GM21786 (cell line): Measurements from ENCODE around the gene BARX2.

Source experiments
- ATAC-seq: cut with Tn5 transposase; IDR thresholded peaks from one replicate; pipeline ENCODE4 v1.9.1; 2021; ENCODE audit not compliant: unreplicated experiment

Gene BARX2

DNA sequence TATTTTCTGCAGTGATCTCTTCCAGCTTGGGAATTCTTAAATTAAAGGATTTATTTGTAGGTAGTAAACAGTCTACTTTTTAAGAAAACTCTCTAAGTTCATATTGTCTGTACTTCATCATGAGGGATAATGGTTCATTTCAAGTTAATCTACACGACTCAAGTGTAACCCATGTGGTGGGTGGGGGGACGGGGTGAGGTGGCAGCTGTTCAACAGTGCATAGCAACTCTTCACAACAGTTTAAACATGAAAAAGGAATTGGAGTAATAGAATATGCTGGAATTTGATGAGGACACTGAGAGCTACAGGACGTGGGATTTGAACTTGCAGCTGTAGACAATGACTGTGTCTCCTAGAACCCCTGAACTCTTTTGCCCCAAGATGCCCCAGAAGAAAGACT, 20.8 kb downstream of the BARX2 start:
- no peak for ATAC-seq

DNA sequence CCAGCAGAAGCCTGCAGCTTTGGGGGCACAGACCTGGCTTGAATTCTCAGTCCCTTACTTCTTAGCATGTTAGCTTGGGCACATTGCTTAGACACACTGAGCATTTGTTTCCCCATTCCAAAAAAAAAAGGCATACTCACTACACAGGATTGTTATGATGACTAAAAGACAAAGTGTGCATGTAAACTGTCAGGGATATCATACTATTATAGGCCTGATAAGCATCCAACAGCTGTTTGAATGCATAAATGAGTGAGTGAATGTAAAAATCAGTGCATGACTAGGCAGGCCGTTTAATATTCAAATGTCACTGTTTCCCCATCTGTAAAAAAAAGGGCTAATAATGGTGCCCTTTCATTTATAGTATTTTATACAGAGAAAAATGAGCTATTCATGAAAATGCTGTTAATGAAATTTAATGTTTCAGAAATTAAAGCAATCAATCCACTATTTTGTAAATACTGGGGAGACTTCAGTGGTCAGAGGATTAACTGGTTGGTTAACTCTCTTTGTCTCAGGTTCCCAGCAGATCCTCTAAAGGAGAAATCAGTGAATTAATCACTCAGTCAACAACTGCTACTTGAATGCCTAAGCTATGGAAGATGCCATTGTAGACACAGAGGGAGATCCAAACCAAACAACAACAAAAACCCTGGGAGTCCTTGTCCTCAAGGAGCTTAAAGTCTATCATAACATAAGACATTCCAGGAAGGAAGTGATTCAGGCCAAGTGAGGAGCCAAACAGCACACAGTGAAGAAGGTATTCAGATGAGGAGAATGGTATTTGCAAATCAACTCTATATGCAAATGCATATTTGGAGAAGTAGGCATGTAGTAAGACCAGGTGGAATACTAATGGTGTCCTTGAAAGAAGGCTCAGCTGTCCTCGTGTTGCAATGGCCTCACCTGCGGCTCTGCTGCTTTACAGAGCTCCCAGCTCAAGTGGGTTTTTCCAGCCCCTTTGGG, 26.8 kb downstream of the BARX2 start:
- no peak for ATAC-seq

DNA sequence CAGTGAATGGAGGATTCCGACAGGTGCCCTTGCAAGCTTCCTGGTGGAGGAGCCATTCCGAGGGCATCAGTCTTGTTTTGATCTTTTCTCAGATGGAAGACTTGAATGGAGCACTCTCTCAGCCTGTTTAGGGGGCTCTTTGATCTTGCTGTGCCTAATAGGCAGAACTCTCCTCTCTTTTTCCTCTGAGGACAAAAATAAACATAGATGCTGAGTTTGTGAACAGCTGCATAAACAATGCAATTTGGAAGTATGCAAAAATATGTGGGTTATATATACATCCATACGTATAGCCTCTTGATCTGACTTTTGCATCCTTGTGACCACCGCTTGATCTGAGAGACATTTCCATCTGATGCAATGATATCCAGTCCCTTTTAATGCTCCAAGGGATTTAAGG, 29.1 kb downstream of the BARX2 start:
- ATAC-seq: no peak

DNA sequence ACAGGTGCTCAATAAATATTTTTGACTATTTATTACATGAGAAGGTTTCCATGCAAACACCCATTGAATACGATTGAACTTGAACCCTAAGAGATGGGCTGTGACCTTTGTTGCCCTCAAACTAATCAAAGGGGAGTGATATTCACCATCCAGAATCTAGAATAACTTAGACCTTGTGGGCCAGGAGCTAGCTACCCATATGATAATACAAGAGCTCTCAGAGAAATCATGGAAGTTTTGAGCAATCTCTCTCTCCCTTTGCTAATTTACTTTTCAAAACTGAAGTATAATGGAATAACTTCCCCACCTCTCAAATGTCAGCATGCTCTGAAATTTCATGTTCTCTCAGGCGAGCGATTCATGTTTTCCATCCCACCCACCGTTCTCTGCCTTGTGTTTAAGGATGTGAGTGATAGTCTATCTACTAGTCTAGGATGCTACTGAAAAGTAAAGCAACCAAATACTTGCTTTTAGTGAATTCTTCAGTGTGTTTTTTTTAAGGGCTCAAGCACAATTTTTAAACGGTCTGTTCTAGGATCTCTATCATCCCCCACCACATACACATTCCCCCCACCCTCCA, 33.3 kb downstream of the BARX2 start:
- ATAC-seq: no peak

DNA sequence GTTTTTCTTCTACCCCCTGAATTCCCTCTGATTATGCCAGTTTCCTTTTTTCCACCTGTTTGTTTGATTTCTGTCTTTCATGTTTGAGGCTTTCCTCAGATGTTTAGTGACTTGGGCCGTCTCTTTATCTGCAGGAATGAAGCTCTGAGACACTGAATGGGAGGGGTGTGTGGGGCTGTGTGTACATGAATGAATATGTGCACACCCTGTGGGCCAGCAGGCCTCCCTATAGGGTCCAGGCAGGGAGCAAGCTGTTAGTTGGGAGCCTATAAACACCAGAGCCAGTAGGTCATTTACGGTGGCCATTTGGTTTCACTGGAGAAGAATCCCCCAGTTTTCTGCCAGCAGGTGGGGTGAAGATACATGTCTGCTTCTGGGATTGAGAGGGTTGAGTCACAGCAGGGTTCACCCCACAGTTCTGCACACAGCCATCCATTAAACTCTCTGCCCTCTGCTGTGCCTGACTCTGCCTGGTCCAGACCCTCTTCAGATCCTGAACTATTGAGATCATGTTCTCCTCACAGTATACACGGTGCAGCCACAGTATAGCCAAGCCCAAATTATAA, 34.8 kb downstream of the BARX2 start:
- no peak for ATAC-seq

DNA sequence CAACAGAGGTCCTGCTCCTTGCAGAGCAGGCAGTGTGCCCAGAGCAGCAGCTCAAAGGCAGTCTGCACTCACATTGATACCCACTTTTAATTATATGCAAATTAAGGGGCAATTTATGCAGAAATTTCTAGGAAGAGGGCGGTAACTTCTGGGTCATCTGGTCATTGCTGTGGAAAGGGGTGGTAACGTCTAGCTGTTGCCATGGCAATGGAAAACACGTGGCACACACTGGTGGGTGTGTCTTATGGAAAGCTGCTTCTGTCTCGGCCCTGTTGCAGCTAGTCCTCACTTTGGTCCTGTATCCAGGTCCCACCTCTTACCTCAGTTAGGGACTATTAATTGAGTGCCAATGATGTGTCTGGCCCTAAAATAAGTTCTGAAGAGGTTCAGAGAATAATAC, 36.8 kb downstream of the BARX2 start:
- no peak for ATAC-seq

DNA sequence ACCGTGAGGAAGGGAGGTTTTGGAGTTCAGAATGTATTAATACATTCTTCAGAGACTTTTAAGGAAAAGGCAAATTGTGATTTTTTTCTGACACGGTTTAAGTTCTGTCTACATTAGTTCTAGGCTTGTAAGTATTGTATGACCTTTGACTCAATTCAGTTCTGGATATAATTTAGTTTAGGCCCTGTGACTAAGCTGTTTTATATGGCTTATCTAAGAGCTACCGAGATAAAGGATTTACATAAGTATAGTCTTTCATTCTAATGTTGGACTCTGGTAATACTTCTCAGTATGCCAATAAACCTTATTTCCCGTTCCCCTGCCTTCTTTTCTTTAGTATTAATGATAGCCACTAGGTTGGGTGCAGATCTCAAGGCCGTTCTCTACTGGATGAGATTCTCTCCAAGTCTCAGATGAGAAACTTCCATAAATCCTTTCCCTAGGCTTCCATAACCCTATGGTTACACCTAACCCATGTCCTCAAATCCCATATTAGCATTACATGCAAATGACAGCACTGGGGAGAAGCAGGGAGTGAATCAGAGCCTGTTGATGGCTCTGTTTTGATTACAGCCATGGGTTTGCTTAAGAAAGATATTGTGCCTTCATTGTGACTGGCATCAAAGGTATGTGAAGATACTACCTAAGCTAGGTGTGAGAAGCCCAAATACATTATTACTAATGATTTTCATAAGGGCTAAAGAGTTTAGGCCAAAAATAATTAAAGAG, 38.7 kb downstream of the BARX2 start:
- ATAC-seq: no peak

DNA sequence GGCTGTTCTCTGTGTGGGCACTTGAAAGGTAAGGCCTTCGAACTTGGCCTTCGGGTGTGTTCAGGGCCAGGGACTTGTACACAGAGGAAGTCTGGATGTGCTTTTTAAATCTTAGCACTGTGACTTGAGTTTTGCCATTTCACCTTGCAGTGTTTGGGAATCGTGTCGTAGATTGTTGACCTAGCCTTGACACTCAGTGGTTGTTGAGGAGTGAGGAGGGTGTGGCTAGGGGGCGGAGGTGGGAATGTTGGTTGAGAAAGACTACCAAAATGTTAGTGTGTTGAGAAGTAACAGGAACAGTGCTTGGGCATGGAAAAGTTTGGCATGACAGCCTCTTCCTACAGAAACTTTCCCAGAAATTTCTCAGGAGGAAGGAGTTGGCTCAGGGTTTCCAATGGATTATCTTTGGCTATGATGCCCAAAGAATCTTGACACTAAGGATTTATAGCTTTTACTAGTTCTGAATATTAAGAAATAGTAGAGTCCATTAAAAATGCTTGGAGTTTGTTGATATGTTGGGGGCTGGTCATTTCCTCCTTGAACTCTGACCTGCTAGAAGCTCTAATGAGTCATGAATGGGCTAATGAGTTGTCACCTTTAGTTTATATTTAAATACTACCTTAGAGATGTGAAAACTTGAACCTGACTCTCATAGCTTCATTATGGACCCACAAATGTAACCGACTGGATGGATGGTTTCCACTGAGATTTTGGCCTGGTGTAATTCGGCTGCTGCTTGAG, 40.6 kb downstream of the BARX2 start:
- ATAC-seq: no peak

DNA sequence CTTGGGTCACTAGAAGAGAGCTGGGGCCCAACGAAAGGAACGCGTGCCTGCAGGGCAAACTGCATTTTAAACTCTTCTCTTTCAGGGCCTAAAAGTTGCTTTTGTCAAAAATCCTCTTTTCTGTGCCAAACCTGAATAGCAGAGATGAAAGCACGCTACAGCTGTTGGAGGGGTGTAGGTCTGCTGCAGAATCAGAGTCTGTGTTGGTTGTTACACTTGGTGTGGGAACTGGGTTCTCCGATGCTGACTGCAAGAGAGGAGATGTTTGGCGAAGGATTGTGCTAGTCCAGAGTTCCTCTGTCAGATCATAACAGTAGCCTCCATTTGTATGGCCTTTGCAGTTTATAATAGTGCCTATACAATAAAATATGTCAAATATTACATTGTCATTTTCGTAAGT, 41.8 kb downstream of the BARX2 start:
- ATAC-seq: no peak

DNA sequence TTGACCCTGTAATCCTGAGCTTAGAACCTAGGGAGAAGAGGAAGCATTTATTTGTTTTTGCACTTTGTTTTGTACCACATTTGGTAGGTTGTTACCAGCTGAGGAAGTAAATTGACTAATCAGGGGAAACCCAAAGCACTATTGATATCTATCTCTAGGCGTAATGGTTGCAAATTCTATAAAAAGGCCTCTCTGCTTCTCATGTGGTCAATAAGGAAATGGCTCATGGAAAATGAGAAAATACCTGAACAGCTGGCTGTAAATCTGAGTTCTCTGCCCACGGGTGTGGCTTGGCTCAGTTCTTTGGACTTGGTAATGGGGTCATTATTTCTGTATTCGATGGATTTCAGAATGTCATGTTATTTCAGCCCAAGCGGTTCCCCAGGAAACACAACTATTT, 42.4 kb downstream of the BARX2 start:
- ATAC-seq: peak; percentile 57

DNA sequence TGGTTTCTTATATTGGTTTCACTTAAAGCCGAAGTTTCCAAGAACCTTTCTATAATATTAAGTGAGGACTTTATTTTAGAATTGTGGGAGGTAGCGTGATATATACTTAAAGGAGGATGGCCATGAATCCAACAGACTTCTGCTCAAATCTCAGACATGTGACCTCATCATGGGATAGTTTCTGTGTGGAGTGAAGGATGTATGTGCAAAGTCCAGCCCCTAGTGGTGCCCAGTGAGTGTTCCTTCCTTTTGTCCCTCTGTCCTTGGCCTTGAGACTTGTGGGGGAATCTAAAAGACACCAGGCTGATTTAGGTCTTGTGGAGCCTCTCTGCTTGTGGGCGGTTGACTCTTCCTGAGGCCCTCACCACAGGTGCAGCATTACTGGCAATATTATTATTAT, 43.7 kb downstream of the BARX2 start:
- ATAC-seq: no peak

DNA sequence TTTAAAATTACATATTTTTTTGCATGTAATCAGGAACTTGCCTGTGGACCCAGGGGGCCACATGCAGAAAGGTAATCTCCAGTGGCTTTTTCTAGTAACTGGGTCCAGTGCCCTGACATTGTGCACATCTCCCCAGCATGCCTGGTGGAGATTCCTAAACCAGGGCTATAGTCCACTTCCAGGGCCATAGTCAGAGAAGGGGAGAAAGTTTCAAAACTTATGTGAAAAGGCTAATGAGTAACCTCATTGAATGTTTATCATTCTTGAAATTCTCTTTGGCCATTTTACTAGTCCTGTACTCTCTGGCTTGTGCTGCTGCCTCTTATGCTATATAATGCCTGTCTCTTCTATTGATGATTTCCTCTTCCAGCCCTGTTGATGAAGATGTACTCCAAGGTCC, 47.8 kb downstream of the BARX2 start:
- ATAC-seq: no peak

DNA sequence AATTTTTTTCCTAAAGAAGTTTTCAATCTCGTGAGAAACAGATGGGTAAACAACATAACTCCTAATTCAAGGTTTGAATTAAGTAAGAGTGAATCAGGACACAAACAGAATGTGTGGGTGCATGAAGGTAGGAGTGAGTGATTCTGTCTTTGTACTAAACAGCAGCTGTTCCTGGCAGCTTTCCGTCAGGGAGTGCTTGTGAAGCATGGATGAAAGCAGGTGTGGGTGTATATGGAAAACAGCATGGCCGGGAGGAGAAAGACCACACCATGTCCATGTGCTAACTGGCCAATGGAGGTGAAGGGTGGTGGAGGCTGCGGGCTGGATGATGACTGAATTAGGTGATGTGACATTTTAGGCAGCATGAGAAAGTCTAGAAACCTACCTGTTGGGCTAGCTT, 49.6 kb downstream of the BARX2 start:
- ATAC-seq: no peak

DNA sequence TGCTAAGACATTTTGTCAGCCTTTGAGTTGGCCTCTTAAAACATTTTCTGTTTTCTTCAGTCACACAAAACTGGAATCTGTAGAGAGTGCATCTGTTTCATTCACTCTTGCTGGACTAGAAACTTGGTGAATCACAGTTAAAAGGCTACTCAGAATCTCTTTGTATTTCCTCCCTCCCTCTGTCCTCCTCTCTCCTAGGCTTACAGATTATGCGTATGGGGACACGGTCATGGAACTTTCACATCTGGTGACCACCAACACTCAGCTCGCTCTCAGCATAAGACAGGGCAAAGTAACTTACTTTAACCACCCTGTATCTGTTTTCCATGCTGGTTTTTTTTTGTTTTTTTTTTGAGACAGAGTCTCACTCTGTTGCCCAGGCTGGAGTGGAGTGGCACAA, 50.4 kb downstream of the BARX2 start:
- ATAC-seq: no peak

DNA sequence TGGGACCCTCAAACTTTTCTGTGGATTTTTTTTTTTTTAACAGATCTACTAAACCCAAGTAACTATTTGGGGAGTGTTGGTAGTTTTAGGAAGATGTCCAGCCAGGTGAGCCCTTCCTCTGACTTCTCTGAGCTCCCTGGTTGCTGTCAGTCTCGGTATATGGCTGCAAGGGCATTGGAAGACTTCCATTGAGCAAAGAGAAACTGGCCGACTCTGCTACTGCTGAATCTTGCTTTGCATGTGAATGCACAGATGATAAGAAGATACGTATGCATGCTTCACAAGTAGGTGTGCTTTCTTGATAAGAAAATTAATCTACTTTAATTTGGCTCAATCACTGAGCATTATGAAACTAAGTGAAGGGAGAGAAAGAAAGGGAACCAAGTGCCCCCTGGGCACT, 51.1 kb downstream of the BARX2 start:
- ATAC-seq: no peak

DNA sequence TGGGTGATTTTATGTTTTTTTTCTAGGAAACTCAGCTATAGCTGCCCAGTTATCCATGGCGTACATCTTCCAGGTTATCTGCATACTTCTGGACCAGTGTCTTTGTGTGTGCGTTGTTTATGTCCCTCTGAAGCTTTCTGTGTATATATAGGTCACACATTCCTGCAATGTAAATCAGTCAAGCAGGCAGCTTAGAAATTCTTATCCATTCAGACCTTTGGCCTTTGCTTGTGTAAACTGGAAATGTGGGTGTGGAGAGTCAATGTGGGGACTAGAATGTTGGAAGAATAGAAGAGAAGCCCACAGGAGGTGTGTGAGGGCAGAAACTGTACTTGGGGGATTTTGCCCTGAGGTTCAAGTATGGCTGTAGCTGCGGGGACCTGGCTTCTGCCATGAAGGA, 51.7 kb downstream of the BARX2 start:
- no peak for ATAC-seq

DNA sequence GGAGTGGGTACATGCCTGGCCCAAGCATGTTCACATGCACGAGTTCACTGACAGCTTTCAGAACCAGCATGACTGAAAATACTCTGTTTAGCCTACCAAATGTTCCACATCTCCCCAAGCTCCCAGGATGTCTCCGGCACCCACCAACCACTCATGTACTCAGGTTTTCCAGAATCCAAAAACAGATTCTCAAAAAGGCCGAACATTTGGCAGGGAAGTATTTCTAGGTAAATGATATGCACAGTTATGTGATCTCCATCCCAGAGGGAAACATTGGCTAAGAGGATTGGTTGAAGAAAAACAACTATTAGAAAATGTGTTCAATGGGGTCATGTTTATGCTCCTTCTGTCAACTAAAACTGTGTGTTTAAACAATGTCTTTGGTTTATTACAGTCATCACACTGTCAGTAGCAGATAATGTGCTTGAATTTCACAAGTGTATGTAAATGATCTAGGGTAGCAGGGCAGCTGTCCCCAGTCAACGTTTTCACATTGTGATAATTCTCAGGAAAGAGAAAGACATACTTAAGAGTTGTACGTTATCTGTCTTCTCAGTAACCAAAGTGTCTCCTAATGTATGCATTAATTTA, 52.3 kb downstream of the BARX2 start:
- ATAC-seq: no peak

DNA sequence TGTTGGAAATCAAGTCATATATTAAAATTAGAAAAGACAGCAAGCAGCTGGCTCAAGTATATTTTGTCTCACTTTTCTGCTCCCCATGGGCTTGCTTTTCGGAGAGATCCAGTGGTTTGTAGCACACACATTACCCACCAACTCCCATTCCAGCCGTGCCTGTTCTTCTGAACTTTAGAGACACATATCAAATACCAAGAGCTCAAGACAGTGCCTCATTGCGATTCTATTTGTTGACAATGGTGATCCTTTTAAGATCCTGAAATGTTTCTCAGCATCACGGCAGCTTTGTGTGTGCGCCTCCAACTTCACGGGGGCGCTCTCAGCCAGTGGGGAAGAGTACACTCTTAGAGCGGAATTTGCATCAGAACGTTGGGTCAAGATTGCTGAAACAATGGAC, 52.9 kb downstream of the BARX2 start:
- ATAC-seq: no peak

DNA sequence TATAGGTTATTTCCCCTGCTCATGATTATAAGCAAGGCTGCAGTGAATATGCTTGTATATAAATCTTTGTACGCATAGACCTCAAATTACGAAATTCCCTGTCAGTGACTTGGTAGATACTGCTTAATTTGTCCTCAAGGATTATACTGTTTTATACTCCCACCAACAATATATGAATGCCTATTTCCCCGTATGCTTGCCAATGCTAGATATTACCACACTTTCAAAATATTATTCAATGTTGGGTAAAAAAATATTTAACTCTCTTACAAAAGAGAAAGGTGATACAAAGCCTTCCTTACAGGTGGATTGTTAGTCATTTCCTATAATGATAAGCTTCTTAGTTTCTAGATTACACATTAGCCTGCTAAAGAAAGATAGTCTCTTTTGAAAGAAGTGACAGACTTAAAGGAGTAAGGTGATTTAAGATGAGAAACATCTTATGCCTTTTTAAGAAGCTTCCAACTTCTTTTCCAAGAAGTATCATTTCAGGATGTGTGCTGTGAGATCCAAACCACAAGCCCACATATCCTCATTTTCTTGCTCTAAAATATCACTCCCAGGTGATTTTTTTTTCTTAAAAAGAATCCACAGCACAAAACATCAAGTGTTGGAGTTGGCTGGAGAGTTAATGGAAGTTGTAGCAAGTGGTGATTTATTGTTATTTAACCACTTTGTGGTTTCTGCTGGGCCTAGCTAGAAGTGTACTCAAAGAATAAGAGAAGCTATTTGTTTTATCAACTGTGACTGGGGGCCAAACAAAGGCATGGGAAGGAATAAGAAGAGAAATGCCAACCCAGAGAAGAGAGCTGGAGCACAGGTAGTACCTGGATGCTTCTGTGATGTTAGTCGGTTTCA, 59.2 kb downstream of the BARX2 start:
- ATAC-seq: no peak
